Skeletal muscle cell (primary cell): ENCODE results near the gene TUFM.

Experiments
- DNase-seq: peaks from one replicate; pipeline ENCODE4 v3.0.0-alpha.2; 2010; ENCODE audit warnings: low read depth
- H3K4me3 ChIP-seq: 2 replicates; pipeline ENCODE4 v1.5.1; 2011; ENCODE audit warnings: low read depth, mild to moderate bottlenecking, control low read depth, low read length, moderate library complexity

The TUFM gene

GRCh38 chr16:28843766-28844165 lies 2.4 kb downstream of the TUFM start:
- no peak for DNase-seq
- no peak overlapping the region for H3K4me3 ChIP-seq

- no peak for DNase-seq
- H3K4me3 ChIP-seq, result no peak overlapping the region
Observed at GRCh38 chr16:28842696-28843095, 3.5 kb downstream of the TUFM start.

- DNase-seq, result no peak
Observed at GRCh38 chr16:28839899-28840298, 6.2 kb downstream of the TUFM start.

GRCh38 chr16:28839004-28839639 lies 7.0 kb downstream of the TUFM start:
- H3K4me3 ChIP-seq, result no peak overlapping the region
- no peak for DNase-seq

More at GRCh38 chr16:28839899-28840298, 6.2 kb downstream of the TUFM start:
- no peak overlapping the region for H3K4me3 ChIP-seq

- H3K4me3 ChIP-seq, result no peak overlapping the region
- no peak for DNase-seq
Observed at GRCh38 chr16:28838558-28838918, 7.6 kb downstream of the TUFM start.

- no peak for DNase-seq
- H3K4me3 ChIP-seq, result no peak overlapping the region
Observed at GRCh38 chr16:28837672-28838557, 8.2 kb downstream of the TUFM start.

- DNase-seq, result no peak
- no peak overlapping the region for H3K4me3 ChIP-seq
Observed at GRCh38 chr16:28836761-28837064, 9.4 kb downstream of the TUFM start.

GRCh38 chr16:28835864-28836760 lies 10.0 kb downstream of the TUFM start:
- H3K4me3 ChIP-seq, result no peak overlapping the region
- DNase-seq, result no peak

- no peak overlapping the region for H3K4me3 ChIP-seq
- DNase-seq, result no peak
Observed at GRCh38 chr16:28834873-28835863, 11.0 kb downstream of the TUFM start.

GRCh38 chr16:28834349-28834748 lies 11.8 kb downstream of the TUFM start:
- no peak for DNase-seq
- H3K4me3 ChIP-seq, result no peak overlapping the region

GRCh38 chr16:28830531-28830930 lies 15.6 kb downstream of the TUFM start:
- DNase-seq, result no peak
- no peak overlapping the region for H3K4me3 ChIP-seq

- H3K4me3 ChIP-seq, result no peak overlapping the region
- DNase-seq, result no peak
Observed at GRCh38 chr16:28829747-28830146, 16.4 kb downstream of the TUFM start.

- no peak overlapping the region for H3K4me3 ChIP-seq
Observed at GRCh38 chr16:28826141-28826540, 20.0 kb downstream of the TUFM start.

GRCh38 chr16:28824717-28824973 lies 21.5 kb downstream of the TUFM start:
- peak overlapping the region; percentile 90 for H3K4me3 ChIP-seq
- no peak for DNase-seq

More at GRCh38 chr16:28826141-28826540, 20.0 kb downstream of the TUFM start:
- no peak for DNase-seq

GRCh38 chr16:28823873-28824716 lies 22.1 kb downstream of the TUFM start:
- peak overlapping the region; percentile 90 for H3K4me3 ChIP-seq
- DNase-seq, result peak; percentile 98

- DNase-seq, result no peak
Observed at GRCh38 chr16:28823291-28823872, 22.8 kb downstream of the TUFM start.

GRCh38 chr16:28822520-28823290 lies 23.4 kb downstream of the TUFM start, which contains the start of gene ATXN2L:
Gene ATXN2L (plus strand): TSS chr16:28822999. CDS start chr16:28823260, 261 bp downstream.
- peak within 1 kb of the TSS; percentile 90 for H3K4me3 ChIP-seq
- peak; percentile 94 for DNase-seq

More at GRCh38 chr16:28823291-28823872, 22.8 kb downstream of the TUFM start:
- H3K4me3 ChIP-seq, result peak overlapping the region; percentile 90
